Measurements from ENCODE around the gene DXO. TPM values are rescaled to one million over a fixed set of nuclear protein-coding genes. Genes with fewer than 3 reads are reported as not detected.

The DXO gene
- total RNA-seq, 4 donors from 2014 or later: 15.1 to 47.9 (median 24.1) TPM

GRCh38 chr6:31969712-31970603, 2.0 kb downstream of the DXO start:
- H3K9me3 ChIP-seq: no peaks in the 10 kb centered on the region
- peak overlapping the region in 1 of 4 donors; percentile 19 for H3K27ac ChIP-seq
- H3K27me3 ChIP-seq: no peaks in the 10 kb centered on the region
- peaks cover 0 to 25% (median 12%) of the 10 kb centered on the region in 4 donors for H3K4me1 ChIP-seq
- H3K4me3 ChIP-seq: no peak overlapping the region
- H3K36me3 ChIP-seq: peaks cover 0 to 52% (median 0%) of the 10 kb centered on the region in 3 donors
- DNase-seq: peak in 1 of 3 donors; percentile 37
- TF ChIP-seq CTCF (IDR thresholded peaks at IDR 0.05) (no peak), POLR2A (IDR thresholded peaks at IDR 0.05) (no peak)

DNA sequence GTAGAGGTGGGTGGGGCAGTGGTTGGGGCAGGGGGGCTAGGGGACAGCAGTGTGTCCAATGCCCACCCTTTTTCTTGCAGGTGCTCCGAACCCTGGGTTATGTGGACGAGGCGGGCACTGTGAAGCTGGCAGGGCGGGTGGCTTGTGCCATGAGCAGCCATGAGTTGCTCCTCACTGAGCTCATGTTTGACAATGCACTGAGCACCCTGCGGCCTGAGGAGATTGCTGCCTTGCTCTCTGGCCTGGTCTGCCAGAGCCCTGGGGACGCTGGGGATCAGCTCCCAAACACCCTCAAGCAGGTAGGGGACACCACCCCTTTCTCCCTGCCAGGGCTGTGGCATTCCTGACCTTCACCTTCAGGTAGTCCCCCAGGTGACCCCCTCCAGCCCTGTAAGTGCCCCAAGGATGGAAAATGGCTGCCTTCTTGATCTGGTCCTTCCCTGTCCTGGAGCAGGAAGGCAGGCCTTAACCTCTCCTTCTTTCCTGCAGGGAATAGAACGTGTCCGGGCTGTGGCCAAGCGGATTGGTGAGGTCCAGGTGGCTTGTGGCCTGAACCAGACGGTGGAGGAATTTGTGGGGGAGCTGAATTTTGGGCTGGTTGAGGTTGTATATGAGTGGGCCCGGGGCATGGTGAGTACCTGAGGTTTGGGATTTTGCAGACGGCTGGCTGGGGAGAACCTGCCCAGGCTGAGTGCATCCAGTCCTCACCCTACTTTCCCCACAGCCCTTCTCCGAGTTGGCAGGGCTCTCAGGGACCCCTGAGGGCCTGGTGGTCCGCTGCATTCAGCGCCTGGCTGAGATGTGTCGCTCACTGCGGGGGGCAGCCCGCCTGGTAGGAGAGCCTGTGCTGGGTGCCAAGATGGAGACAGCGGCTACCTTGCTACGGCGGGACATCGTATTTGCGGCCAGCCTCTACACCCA, 2.9 kb downstream of the DXO start:
- Histone ChIP-seq H3K27me3 (no peaks in the 10 kb centered on the region), H3K4me3 (no peak overlapping the region), H3K4me1 (peaks cover 0 to 25% (median 12%) of the 10 kb centered on the region in 4 donors), H3K36me3 (peaks cover 0 to 60% (median 0%) of the 10 kb centered on the region in 3 donors), H3K27ac (no peak overlapping the region), H3K9me3 (no peaks in the 10 kb centered on the region)
- TF ChIP-seq CTCF (IDR thresholded peaks at IDR 0.05) (no peak), POLR2A (IDR thresholded peaks at IDR 0.05) (no peak)
- DNase-seq: peak in 1 of 3 donors; percentile 44

GRCh38 chr6:31968326-31968725, 3.6 kb downstream of the DXO start:
- no peaks in the 10 kb centered on the region for H3K27me3 ChIP-seq

DNA sequence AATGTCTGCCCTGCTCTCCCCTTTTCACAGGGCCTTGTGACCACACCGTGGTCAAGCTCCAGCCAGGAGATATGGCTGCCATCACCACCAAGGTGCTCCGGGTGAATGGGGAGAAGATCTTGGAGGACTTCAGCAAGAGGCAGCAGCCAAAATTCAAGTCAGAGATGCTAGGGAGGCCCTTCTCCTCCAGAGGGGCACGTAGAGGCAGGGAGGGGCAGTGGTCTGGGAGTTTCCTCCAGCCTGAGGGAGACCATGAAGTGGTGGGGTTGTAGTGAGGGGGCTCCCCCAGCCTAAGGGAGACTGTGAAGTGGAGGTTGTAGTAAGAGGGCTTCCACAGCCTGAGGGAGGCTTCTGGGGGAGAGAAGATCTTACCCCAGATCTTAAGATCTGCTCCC, 4.0 kb downstream of the DXO start:
- Histone ChIP-seq H3K9me3 (no peaks in the 10 kb centered on the region), H3K4me3 (no peak overlapping the region), H3K4me1 (peaks cover 0 to 17% (median 12%) of the 10 kb centered on the region in 4 donors), H3K27ac (no peak overlapping the region), H3K27me3 (no peaks in the 10 kb centered on the region), H3K36me3 (peaks cover 0 to 71% (median 0%) of the 10 kb centered on the region in 3 donors)
- TF ChIP-seq CTCF (IDR thresholded peaks at IDR 0.05) (no peak), POLR2A (IDR thresholded peaks at IDR 0.05) (no peak)
- DNase-seq: no peak

More at GRCh38 chr6:31968326-31968725, 3.6 kb downstream of the DXO start:
- Histone ChIP-seq H3K4me1 (peaks cover 0 to 21% (median 12%) of the 10 kb centered on the region in 4 donors), H3K27ac (no peak overlapping the region), H3K4me3 (no peak overlapping the region), H3K36me3 (peaks cover 0 to 67% (median 0%) of the 10 kb centered on the region in 3 donors), H3K9me3 (no peaks in the 10 kb centered on the region)
- TF ChIP-seq POLR2A (IDR thresholded peaks at IDR 0.05) (no peak), CTCF (IDR thresholded peaks at IDR 0.05) (no peak)
- peak in 1 of 3 donors; percentile 42 for DNase-seq
